ENCODE results near the gene SERPINA5. TPM values are rescaled to one million over a fixed set of nuclear protein-coding genes. Genes with fewer than 3 reads are reported as not detected.

Gene SERPINA5
- total and polyA plus RNA-seq, 2 of the 13 experiments (the other 11 are each of a cell fraction or from before 2014, with no cell fraction given): 449 to 498 TPM

GRCh38 chr14:94562022-94562421 lies 19.2 kb upstream of the SERPINA5 start:
- WGBS (ENCODE audit: low lambda C conversion rate): 87% methylated on average over 5 of the region's 5 CpGs
- DNase-seq (ENCODE audit: low spot score): no peak
- no peaks in the 10 kb centered on the region for H3K36me3 ChIP-seq (replicated peaks in 1 of 2; ENCODE audit: control insufficient read depth in 1 of 2, insufficient read depth in 2 of 2, low read length in 2 of 2)
- intact Hi-C loops (cut with micrococcal nuclease; ENCODE audit: unreplicated experiment) (loop anchor here (5.0 kb wide), 1 partner anchor 35 kb away; no protein-coding TSS in a partner anchor), in situ Hi-C loops (cut with HindIII; ENCODE audit: extremely low pct_ligation_motif_present, low pct_unique_long_range_greater_than_20kb) (no loop called here)
- no peaks in the 10 kb centered on the region for H3K27me3 ChIP-seq (ENCODE audit: control insufficient read depth in 1 of 2, insufficient read depth in 2 of 2, low read length in 2 of 2)
- no peak overlapping the region for H3K27ac ChIP-seq (ENCODE audit: extremely low read length, insufficient read depth, low read length)
- H3K79me2 ChIP-seq (ENCODE audit: insufficient read depth, low read length): peaks cover 3% of the 10 kb centered on the region
- H3K4me1 ChIP-seq (ENCODE audit: insufficient read depth, low read length): peaks cover 70% of the 10 kb centered on the region
- ChIA-PET CTCF (ENCODE audit: low intra/inter-chr PET ratio, low total read pairs) (no interaction called here), POLR2A (interaction anchor here (0.7 to 4.6 kb wide), 14 partner anchors 9 to 92 kb away, joined by 3 to 51 read pairs (median 4); partner anchors contain the start of genes SERPINA3 and SERPINA5)
- peak overlapping the region; percentile 14 to 63 (median 52); a peak in 3 of 6 replicates for H3K4me3 ChIP-seq (replicated peaks in 1 of 3; ENCODE audit: insufficient read depth in 1 of 3, low read depth in 2 of 3, low read length in 3 of 3)
- H3K4me2 ChIP-seq (ENCODE audit: low read depth, low read length): peak overlapping the region; percentile 79
- FAIRE-seq: no peak
- no peak for TF ChIP-seq ZNF264 (CRISPR knock-in tag; IDR thresholded peaks at IDR 0.05)
- no peaks in the 10 kb centered on the region for H4K20me1 ChIP-seq (ENCODE audit: insufficient read depth, low read length)
- no peak for ATAC-seq
- H3K9me3 ChIP-seq (ENCODE audit: low read length): peaks cover 9% of the 10 kb centered on the region; the same call in 1 of the 2 replicates
- BruUV-seq (replicated peaks): no TSS peak
- H2AFZ ChIP-seq (ENCODE audit: low read length): no peak overlapping the region
- peak overlapping the region; percentile 70; the same call in 1 of the 2 replicates for H3K9ac ChIP-seq (ENCODE audit: insufficient read depth, low read depth, low read length)

GRCh38 chr14:94562941-94563883 lies 18.0 kb upstream of the SERPINA5 start:
- DNase-seq (ENCODE audit: low spot score) (no peak), ATAC-seq (no peak), FAIRE-seq (no peak)
- in situ Hi-C loops (cut with HindIII; ENCODE audit: extremely low pct_ligation_motif_present, low pct_unique_long_range_greater_than_20kb) (no loop called here), intact Hi-C loops (cut with micrococcal nuclease; ENCODE audit: unreplicated experiment) (loop anchor here (5.0 kb wide), 1 partner anchor 34 kb away; no protein-coding TSS in a partner anchor)
- ChIA-PET POLR2A (interaction anchor here (0.8 to 4.6 kb wide), 6 partner anchors 11 to 52 kb away, joined by 4 to 51 read pairs (median 30); partner anchors contain the start of genes SERPINA3 and SERPINA5), CTCF (ENCODE audit: low intra/inter-chr PET ratio, low total read pairs) (no interaction called here)
- Histone ChIP-seq H3K4me2 (ENCODE audit: low read depth, low read length) (peak overlapping the region; percentile 79), H3K27me3 (ENCODE audit: control insufficient read depth in 1 of 2, insufficient read depth in 2 of 2, low read length in 2 of 2) (no peaks in the 10 kb centered on the region), H3K36me3 (replicated peaks in 1 of 2; ENCODE audit: control insufficient read depth in 1 of 2, insufficient read depth in 2 of 2, low read length in 2 of 2) (no peaks in the 10 kb centered on the region), H3K4me1 (ENCODE audit: insufficient read depth, low read length) (peaks cover 72% of the 10 kb centered on the region), H3K4me3 (replicated peaks in 1 of 3; ENCODE audit: insufficient read depth in 1 of 3, low read depth in 2 of 3, low read length in 3 of 3) (no peak overlapping the region), H3K9ac (ENCODE audit: insufficient read depth, low read depth, low read length) (no peak overlapping the region), H3K27ac (ENCODE audit: extremely low read length, insufficient read depth, low read length) (peak overlapping the region; percentile 3), H3K9me3 (ENCODE audit: low read length) (no peaks in the 10 kb centered on the region), H2AFZ (ENCODE audit: low read length) (no peak overlapping the region), H3K79me2 (ENCODE audit: insufficient read depth, low read length) (peaks cover 3% of the 10 kb centered on the region), H4K20me1 (ENCODE audit: insufficient read depth, low read length) (no peaks in the 10 kb centered on the region)
- WGBS (ENCODE audit: low lambda C conversion rate): 91% methylated on average over 16 of the region's 16 CpGs
- no TSS peak for BruUV-seq (replicated peaks)
- TF ChIP-seq NFKBIZ (CRISPR knock-in tag; IDR thresholded peaks at IDR 0.05) (no peak), ETV5 (CRISPR knock-in tag; IDR thresholded peaks at IDR 0.05; ENCODE audit: borderline replicate concordance) (0 out of 2 replicates have a peak, but pooled peaks have one; percentile 6), ARID4A (CRISPR knock-in tag; IDR thresholded peaks at IDR 0.05; ENCODE audit: borderline replicate concordance) (0 out of 2 replicates have a peak, but pooled peaks have one; percentile 17), ZBTB38 (CRISPR knock-in tag; IDR thresholded peaks at IDR 0.05) (peak; percentile 50), YEATS2 (CRISPR knock-in tag; IDR thresholded peaks at IDR 0.05; ENCODE audit: borderline replicate concordance) (no peak)
